Activated CD4-positive, CD25-positive, alpha-beta regulatory T cell treated with anti-CD3 and anti-CD28 coated beads, Interleukin-2, amount 50 U/mL, for 24 hours (primary cell): ENCODE results near the gene ASB8.
"Not testable (repeated sequence)": the region's sequence is repeated elsewhere in the genome, so short reads cannot be mapped to it uniquely, and the experiment has no call there.

Experiments used
- ATAC-seq, 2 donors: fragments of 150-1000 bp; cut with Tn5 transposase; one replicate each; pipeline ENCODE4 v1.10.0; 2021; ENCODE audit warnings: mild to moderate bottlenecking in 1 of 2, moderate library complexity in 1 of 2

Gene ASB8

GRCh38 chr12:48132826-48133225 lies 24.5 kb downstream of the ASB8 start:
- no peak for ATAC-seq

- no peak for ATAC-seq
Measured at GRCh38 chr12:48131517-48131916, 25.8 kb downstream of the ASB8 start.

- ATAC-seq = no peak
Measured at GRCh38 chr12:48129376-48129775, 27.9 kb downstream of the ASB8 start.

- ATAC-seq = no peak
Measured at GRCh38 chr12:48128800-48129199, 28.5 kb downstream of the ASB8 start.

GRCh38 chr12:48126953-48127630 lies 30.2 kb downstream of the ASB8 start:
- ATAC-seq = no peak

- ATAC-seq = no peak
Measured at GRCh38 chr12:48125985-48126384, 31.3 kb downstream of the ASB8 start.

GRCh38 chr12:48125542-48125941 lies 31.8 kb downstream of the ASB8 start:
- ATAC-seq = not testable (repeated sequence)

- ATAC-seq = no peak
Measured at GRCh38 chr12:48123169-48123568, 34.1 kb downstream of the ASB8 start.

GRCh38 chr12:48122065-48122834 lies 35.1 kb downstream of the ASB8 start:
- no peak for ATAC-seq

- no peak for ATAC-seq
Measured at GRCh38 chr12:48121522-48121921, 35.8 kb downstream of the ASB8 start.

GRCh38 chr12:48119834-48120195 lies 37.5 kb downstream of the ASB8 start:
- no peak for ATAC-seq

GRCh38 chr12:48119078-48119833 lies 38.1 kb downstream of the ASB8 start, which contains the start of gene PFKM:
TSS of gene PFKM (plus strand) at chr12:48119364. CDS start at chr12:48122775, 3,411 bp downstream.
- ATAC-seq = peak; percentile 99

GRCh38 chr12:48118284-48118871 lies 38.9 kb downstream of the ASB8 start:
- no peak for ATAC-seq

GRCh38 chr12:48115957-48116356 lies 41.4 kb downstream of the ASB8 start:
- no peak for ATAC-seq

GRCh38 chr12:48111312-48111693 lies 46.0 kb downstream of the ASB8 start:
- not testable (repeated sequence) for ATAC-seq

- no peak for ATAC-seq
Measured at GRCh38 chr12:48110691-48111311, 46.5 kb downstream of the ASB8 start.

GRCh38 chr12:48109424-48109823 lies 47.9 kb downstream of the ASB8 start:
- ATAC-seq = no peak

GRCh38 chr12:48106681-48107613 lies 50.4 kb downstream of the ASB8 start:
- ATAC-seq = no peak

GRCh38 chr12:48105867-48106680 lies 51.2 kb downstream of the ASB8 start, which contains the start of gene SENP1:
TSS of gene SENP1 (minus strand) at chr12:48106079. CDS start at chr12:48101472, 4,607 bp downstream.
- peak; percentile 87 to 88 for ATAC-seq

- peak; percentile 22 to 45 for ATAC-seq
Measured at GRCh38 chr12:48105321-48105866, 51.9 kb downstream of the ASB8 start.
